KOPT-K1 (cell line): Measurements from ENCODE around the gene LRRC63.
A peak's percentile ranks its signal among the peaks of the same experiment; 100 is the strongest.
"Not testable (repeated sequence)": the region's sequence is repeated elsewhere in the genome, so short reads cannot be mapped to it uniquely, and the experiment has no call there.

Source experiments
- H3K27ac ChIP-seq: fragments of 200-600 bp; sonication (generic); 2 replicates; pipeline ENCODE4 v1.5.1; 2016; ENCODE audit warnings: antibody characterized with exemption, mild to moderate bottlenecking, low read depth, low read length; ENCODE audit not compliant: poor library complexity, severe bottlenecking
- H3K36me3 ChIP-seq: fragments of 200-600 bp; sonication (generic); 2 replicates; pipeline ENCODE4 v1.5.1; 2017; ENCODE audit warnings: antibody characterized with exemption, mild to moderate bottlenecking, low read length, moderate library complexity; ENCODE audit not compliant: insufficient read depth
- H3K9me3 ChIP-seq: fragments of 200-600 bp; sonication (generic); 2 replicates; pipeline ENCODE4 v1.5.1; 2017; ENCODE audit warnings: antibody characterized with exemption, low read length, mild to moderate bottlenecking; ENCODE audit not compliant: insufficient read depth, poor library complexity, severe bottlenecking

LRRC63 gene

DNA sequence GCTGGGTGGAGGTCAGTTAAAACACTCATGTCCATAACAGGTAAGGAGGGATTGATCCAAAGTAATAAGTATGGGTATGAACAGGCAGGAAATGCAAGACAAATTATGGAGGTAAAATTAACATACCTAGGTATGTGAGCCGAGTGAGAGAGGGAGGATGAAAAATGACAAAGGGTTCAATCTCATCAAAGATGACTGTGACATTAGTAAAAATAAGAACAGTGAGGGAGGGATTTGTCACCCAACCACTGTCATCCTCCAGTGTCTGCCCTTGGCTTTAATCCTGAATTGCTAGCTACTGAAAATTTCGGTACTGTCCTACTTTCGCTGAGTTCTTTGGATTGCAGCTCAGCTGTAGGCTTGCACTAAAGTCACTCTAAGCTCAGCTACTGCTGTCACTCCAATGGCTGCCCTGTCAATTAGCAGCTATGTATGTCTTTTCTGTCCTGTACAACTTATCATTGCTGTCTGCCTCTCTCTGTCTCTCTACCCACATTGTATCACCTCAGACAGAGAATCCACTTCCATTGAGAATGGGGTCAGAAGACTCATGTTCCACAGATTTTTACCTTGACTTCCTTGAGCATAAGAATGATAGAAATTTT is 62.5 kb downstream of the LRRC63 start:
- no peaks in the 10 kb centered on the region for H3K36me3 ChIP-seq
- H3K9me3 ChIP-seq = no peaks in the 10 kb centered on the region
- no peak overlapping the region for H3K27ac ChIP-seq

DNA sequence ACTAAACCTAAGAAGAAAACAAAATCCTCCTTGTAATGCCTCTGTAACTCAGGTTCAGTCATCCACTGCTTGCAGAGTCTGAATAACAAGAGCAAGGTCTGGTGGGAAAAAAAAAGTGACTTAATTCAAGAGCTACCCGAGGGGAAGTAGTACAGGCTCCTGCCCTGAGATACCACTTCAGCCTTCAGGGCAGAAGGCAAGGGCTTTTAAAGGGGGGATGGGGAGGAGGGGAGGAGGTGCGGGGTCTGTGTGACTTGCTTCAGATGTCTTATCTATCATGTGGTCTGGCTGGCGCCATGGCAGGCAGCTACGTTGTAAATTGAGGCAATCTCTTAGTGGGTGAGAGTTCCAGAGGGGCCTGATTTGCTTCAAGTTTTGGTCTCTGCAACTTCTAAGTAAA is 66.7 kb downstream of the LRRC63 start:
- Histone ChIP-seq H3K36me3 (no peaks in the 10 kb centered on the region), H3K9me3 (no peaks in the 10 kb centered on the region), H3K27ac (peak overlapping the region; percentile 43)

DNA sequence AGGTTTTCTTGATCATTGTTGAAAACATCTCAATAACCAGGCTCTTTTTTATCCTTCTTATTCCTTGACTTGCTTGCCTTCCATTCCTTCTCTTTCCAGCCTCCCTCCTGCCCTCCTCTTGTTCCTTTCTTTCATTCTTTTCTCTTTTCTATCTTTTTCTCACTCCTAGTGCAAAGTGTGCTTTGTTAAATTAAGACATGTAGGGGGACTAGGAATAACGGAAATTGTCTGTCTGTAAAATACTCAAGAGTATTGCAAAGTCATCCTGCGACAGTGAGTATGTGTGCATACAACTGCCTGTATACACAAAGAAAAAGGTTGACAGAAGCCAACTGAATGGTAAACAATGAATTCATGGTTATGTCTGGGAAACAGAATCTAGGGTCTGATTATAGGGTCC is 70.1 kb downstream of the LRRC63 start:
- no peak overlapping the region for H3K27ac ChIP-seq
- H3K9me3 ChIP-seq = no peaks in the 10 kb centered on the region
- no peaks in the 10 kb centered on the region for H3K36me3 ChIP-seq

DNA sequence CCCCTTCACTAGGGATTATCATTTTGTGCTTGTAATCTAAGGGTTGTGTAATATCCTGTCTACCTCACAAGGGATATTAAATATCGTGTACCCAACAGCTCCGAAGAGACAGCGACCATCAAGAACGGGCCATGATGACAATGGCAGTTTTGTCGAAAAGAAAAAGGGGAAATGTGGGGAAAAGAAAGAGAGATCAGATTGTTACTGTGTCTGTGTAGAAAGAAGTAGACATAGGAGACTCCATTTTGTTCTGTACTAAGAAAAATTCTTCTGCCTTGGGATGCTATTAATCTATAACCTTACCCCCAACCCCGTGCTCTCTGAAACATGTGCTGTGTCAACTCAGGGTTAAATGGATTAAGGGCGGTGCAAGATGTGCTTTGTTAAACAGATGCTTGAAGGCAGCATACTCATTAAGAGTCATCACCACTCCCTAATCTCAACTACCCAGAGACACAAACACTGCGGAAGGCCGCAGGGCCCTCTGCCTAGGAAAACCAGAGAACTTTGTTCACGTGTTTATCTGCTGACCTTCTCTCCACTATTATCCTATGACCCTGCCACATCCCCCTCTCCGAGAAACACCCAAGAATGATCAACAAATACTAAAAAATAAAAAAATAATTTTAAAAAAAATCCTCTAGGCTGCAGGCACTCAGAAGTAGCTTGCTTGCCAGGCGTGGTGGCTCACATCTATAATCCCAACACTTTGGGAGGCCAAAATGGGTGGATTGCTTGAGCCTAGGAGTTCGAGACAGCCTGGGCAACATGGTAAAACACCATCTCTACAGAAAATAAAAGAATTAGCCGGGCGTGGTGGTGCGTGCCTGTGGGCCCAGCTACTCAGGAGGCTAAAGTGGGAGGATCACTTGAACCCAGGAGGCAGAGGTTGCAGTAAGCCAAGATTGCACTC is 72.4 kb downstream of the LRRC63 start:
- H3K27ac ChIP-seq, H3K9me3 ChIP-seq, H3K36me3 ChIP-seq: not testable (repeated sequence)

DNA sequence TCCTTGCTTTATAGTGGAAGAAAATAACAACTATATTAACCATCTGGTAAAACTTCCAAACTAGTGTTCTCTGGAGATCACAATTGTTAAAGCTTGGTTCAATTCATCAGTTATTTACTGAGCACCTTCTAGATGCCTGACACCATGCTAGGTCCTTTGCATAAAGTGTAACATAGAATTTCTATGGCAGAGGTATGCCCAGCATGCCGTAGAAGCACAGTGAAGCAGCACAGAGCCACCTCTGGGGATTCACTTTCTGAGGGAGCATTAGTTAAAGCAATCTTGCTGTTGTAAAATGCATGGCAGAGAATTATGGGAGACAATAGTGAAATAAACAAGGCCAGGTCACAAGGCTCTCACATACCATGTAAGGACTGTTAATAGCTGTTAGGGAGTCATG is 75.2 kb downstream of the LRRC63 start:
- Histone ChIP-seq H3K36me3 (no peaks in the 10 kb centered on the region), H3K27ac (no peak overlapping the region), H3K9me3 (no peaks in the 10 kb centered on the region)

DNA sequence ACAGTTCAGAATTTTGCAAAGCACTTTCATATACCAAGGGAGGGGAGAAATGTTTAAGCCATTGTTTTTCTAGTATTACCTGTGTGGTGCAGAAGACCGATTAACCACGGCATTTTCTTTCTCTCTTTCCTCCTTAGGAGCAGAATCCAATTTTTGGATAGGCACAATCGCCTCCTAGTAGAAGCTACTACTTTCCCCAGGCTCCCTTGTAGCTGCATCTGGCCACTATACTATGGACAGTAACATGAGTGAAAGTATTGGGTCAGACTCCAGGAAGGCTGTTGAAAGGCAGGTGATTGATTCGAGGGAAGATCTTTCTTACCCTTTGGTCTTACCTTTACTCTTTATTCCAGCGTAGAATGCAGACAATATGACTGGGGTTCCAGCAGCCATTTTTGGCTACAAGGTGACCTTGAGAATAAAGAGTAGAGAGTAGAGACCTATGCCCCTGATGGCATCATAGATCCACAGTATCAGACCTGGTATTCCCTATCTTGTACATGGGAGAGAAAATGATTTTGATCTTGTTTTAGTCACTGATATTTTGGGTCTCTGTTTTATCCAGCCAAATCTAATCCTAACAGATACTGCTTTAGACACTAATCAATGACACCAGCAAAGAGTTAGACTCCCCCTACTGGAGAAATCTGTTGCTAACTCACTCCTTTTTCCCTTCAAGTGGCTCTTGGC is 77.0 kb downstream of the LRRC63 start:
- H3K27ac ChIP-seq = peak overlapping the region; percentile 50
- H3K9me3 ChIP-seq = no peaks in the 10 kb centered on the region
- no peaks in the 10 kb centered on the region for H3K36me3 ChIP-seq

DNA sequence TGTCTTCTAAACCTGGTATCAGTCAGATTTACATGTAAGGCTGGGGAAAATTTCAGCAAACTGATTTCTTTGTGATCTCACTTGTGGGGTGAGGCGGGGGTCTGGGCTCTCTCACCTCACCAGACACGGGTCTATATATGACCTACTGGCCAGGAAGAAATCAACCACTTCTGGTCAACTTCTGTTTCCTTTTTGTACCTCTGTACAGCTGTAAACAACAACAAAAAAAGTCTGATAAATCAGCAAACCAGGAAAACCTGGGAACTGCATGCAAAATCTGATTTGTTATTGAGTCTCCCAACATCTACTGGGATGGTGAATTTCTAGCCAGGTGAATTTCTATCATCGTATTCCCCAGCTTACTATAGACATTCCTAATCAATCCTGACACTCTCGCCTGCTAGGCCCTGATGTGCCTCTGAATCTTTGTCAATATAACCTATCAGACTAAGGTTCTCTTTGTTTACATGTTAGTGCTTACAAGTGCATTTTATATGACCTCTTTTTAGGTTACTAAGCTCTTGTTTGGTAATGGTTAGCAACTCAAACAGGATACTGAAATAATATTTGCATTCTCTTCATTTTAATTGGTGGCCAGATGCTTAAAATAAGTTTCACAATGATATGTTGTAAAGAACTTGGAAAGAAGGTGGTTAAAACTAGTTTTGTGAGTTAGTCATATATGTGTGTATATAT is 77.7 kb downstream of the LRRC63 start:
- no peaks in the 10 kb centered on the region for H3K9me3 ChIP-seq
- no peaks in the 10 kb centered on the region for H3K36me3 ChIP-seq
- peak overlapping the region; percentile 50 for H3K27ac ChIP-seq

DNA sequence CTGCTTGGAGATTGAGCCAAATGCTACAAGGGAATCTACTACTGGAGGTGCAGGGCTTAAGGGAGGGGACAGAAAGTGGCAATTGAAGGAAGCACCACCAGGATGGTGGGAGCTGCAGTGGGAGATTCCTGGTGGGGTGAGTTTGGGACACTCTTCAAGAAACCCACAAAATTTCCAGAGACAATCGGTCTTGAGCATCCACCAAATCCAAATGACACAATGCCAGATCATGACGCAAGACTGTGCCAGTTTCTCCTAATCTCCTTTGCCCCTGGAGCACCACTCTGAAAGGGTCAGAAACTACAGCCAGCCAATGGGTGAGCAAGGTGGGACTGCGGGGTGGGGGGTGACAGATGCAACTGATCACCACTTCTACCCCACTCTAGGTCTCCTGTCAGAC is 78.7 kb downstream of the LRRC63 start:
- H3K9me3 ChIP-seq = no peaks in the 10 kb centered on the region
- no peaks in the 10 kb centered on the region for H3K36me3 ChIP-seq
- H3K27ac ChIP-seq = peak overlapping the region; percentile 7

DNA sequence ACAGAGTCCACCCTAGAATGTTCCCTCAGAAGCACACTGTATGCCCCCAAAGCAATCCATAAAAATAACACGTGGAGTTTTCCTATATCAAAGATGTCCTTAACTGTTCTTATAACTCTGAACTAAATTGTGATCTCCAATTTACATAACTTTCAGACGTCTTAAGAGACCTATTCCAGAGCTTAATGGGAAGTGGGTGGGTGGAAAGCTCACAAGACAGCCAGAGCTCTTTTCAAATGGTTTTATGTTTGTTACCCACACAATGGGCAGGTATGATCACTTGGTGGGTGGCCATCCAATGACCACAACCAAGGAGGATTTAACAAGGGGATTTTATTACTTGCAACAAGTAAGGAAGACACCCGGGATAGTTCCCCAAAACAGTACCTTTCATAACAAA is 81.7 kb downstream of the LRRC63 start:
- Histone ChIP-seq H3K36me3 (no peaks in the 10 kb centered on the region), H3K9me3 (no peaks in the 10 kb centered on the region), H3K27ac (peak overlapping the region; percentile 30)

DNA sequence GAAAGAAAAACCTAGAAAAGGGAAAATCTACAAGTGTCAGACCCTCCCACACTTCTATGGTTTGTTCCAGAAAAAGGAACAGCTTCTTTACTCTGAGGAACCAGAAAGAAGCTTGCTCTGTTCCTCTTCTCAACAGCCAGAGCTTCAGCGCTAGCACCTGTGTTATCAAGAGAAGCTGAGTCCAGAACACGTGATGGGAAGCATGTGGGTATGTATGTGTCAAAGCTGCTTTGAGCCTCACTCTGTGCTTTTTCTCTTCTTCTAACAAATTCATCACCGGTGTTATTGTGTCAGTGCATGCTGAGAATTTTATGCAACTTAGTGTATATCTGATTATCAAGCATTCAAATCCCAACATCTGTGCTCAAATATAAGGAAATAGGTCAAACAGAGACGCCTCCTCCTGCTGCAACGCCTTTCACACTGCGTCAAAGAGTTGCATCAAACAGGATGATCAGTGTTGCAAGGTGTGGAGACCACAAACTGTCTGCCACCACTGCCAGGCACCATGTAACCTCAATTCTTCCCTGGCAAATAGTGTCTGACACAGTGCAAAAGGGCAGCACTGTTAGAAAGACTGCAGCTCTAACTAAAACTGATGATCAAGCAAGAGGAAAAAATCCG is 83.9 kb downstream of the LRRC63 start:
- peaks cover 7% of the 10 kb centered on the region for H3K9me3 ChIP-seq
- peak overlapping the region; percentile 95 for H3K27ac ChIP-seq
- no peaks in the 10 kb centered on the region; the same call in 1 of the 2 replicates for H3K36me3 ChIP-seq

DNA sequence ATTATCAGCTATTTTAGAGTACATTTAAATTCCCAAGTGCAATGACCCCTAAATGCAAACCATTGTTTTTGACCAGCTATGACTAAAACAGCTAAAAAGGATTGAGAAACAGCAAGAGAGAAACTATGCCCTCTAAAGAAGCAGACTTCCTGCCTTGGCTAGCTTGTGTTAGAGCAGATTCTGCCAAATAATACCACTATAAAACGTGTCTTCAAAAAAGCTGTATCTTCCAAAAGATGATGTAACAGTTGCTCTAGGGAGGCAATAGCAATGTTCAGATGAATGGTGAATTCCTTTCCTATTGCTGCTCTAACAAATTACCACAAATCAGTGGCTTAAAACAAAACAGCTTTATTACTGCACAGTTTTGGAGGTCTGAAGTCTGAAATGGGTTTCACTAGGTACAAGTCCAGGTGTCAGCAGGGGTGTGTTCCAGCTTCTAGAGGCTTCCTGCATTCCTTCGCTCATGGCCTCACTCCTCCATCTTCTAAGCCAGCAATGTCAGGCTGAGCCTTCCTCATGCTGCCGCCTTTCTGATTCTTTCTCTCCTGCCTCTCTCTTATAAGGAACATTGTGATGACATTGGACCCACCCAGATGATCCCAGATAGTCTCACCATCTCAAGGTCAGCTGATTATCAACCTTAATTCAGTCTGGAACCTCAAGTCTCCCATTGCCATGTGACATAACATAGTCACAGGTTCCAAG is 84.5 kb downstream of the LRRC63 start:
- H3K9me3 ChIP-seq = peaks cover 9% of the 10 kb centered on the region
- no peaks in the 10 kb centered on the region; the same call in 1 of the 2 replicates for H3K36me3 ChIP-seq
- H3K27ac ChIP-seq = peak overlapping the region; percentile 95

DNA sequence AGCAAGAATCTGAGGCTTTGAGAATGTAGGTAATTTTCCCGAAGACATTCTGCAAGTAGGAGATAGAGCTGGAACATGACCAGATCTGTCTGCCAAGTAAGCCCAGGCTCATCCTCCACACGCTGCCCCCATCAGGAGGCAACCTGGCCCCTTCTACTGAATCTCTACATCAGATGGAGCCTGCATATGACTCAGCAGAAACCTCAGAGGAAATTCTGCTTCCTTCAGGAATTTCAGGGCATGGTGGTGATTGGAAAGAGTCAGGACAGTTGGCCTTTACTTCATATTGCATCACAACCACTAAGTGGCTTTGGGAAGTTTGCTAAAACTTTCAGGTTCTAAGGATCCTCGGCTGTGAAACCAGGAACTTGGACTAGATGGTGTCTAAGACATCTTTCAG is 85.2 kb downstream of the LRRC63 start:
- Histone ChIP-seq H3K36me3 (no peaks in the 10 kb centered on the region; the same call in 1 of the 2 replicates), H3K27ac (peak overlapping the region; percentile 95), H3K9me3 (peaks cover 14% of the 10 kb centered on the region)

DNA sequence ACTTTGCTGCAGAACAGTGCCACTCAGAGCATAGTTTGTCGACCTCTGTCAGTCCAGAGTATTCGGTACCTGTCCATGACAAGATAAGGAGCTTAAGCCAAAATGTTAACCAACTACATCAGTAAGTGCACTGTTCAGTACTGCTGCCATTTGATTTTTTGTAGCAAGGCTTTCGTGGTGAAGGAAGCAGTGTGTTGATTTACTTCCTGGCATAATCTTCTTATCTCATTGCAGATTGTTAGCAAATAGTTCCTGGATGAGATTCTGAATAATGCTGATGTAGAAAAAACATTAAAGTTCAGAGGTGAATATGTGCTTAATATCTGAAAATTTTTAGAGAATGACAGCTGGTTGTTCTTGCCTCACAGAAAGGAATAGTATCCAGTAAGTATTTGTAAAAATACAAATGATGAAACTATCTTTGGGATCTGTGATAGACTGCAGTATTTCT is 85.7 kb downstream of the LRRC63 start:
- Histone ChIP-seq H3K27ac (peak overlapping the region; percentile 95), H3K9me3 (peaks cover 18% of the 10 kb centered on the region), H3K36me3 (no peaks in the 10 kb centered on the region; the same call in 1 of the 2 replicates)
